CD4-positive, alpha-beta T cell treated with Interleukin-4 for 1 hour (primary cell): ENCODE measurements around the gene CCDC43.
"Not testable (repeated sequence)": the region's sequence is repeated elsewhere in the genome, so short reads cannot be mapped to it uniquely, and the experiment has no call there.

Experiments
- DNase-seq, 2 donors: peaks; one replicate each; pipeline ENCODE4 v3.0.0-alpha.2; 2020 to 2022

CCDC43 gene, protein sequence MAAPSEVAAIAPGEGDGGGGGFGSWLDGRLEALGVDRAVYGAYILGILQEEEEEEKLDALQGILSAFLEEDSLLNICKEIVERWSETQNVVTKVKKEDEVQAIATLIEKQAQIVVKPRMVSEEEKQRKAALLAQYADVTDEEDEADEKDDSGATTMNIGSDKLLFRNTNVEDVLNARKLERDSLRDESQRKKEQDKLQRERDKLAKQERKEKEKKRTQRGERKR

DNA sequence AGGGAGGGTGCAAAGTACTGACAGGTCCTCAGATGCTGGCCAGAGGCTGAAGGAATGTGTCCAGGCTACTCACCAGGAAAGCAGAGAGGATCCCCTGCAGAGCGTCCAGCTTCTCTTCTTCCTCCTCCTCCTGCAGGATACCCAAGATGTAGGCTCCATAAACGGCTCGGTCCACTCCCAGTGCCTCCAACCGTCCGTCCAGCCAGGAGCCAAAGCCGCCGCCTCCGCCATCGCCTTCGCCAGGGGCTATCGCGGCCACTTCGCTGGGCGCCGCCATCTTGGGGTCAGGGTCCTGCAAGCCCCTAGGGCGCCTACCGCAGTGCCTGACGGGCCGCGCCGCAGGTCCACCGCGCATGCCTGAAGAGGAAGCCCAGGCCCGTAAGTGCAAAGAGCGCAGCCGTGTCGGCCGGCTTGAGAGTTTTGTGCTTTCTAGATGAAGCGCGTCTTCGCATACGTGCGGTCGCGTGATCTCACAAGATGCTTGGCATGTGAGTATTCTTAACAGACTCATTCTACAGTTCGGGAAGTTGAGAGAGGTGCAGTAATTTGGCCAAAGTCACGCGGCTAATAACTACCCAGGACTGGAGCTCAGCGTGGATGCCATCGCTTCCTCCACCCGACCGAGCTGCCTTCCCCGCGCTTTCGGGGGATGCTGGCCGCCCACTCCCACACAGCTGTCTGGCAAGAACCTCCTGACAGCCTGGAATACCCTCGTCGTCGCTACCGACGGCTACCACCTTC, at the start of gene CCDC43:
TSS of gene CCDC43 (minus strand) at position 300 of the 741 bp plus-strand sequence. CDS start at position 277, 23 bp downstream.
- DNase-seq, result peak; percentile 92 to 93

DNA sequence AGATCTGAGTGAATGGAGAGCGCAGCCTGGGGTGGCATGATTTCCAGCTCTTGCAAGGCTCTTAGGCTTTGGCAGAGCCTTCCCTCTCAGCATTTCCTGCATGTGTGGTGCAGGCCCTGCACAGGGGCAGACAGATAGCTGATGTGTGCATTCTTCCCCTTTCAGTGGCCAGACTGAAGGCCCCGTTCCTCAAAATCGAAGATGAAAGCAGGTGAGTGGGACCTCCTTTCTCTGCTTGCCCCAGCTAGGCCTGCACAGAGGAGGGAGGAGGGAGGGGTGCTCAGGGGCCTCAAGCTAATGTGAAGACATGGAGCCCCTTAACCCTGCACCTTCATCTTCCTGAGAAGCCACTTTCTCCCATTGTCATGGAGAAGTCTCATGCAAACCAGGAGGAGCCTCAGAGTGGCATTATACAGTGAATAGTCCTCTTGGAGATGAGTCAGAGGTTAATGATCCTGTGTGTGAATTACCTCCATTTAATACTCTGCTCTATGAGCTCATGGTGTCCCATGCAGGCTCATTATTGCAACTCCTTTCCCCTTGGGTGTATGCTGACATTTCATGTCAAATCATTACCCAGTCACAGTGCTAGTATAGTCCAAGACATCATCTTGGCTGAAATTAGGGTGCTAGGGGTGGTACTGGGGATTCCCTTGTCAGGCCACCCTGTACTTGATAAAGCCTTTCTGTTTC, 48.8 kb upstream of the CCDC43 start:
- DNase-seq, result no peak

DNA sequence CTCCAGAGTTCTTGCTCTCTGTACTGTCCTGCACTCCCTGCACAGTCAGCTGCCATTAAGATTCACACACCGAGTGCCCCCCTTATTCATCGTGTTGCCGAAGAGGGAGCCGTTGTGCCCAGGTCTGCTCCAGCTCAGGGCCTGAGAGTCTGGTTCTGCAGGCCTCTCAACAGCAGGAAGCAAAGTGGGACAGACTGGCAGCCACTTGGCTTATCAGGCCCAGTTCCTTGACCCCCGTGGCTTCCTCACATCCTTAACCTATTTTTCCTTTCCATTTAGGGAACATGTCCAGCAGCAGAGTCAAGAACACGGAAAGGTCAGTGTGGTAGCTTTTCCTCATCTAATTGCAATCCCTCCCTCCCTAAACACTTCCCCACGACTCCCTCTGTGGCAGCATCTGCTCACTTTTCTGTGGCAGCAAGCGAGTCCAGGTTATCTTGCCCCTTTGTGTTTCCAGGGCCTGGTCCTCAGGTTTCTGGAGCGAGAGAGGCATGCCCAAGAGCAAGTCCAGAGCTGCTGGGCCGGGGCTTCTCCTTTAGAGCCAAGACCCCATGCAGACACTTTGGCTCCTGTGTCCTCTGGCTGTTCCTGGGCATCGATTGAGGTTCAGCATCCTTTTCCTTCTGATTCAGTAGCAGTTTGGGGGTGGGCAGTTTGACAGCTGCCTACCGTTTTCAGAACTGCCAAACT, 47.1 kb upstream of the CCDC43 start:
- DNase-seq, result no peak

DNA sequence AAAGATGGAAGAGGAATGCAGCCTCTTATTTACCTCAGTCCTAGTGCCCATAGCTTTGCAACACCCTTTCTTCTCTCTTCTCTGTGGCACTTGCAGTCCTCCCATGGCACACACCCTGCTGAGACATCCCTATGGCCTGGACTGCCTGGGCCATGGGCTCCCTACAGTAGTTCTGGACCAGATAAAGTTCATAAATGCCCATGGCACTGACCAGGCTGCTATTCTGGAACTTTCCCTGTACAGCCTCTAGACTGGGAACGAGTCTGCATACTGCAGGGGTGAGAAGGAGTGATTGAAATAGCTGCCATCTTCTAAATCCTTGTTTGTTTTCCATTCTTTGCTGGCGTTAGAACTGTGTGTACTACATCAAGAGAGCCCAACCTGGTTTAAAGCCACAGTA, 44.7 kb upstream of the CCDC43 start:
- DNase-seq, result no peak

DNA sequence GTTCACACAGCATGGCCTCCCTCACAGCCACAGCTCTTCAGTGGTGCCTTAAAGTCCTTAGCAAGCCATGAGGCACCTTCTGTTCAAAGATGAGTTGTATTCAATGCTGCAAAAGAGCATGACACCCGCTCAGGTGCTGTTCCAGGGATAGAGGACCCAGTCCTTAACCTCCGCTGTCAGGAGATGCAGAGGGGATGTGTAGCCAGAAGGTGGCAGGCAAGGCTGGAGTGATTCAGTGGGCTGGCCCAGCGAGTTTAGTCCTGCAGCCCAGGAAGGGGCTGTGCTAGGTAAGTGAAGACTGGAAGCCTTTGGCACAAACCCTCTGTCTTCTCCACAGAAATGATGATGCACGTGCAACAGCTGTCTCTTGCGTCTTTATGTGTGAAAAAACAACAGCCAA, 44.2 kb upstream of the CCDC43 start:
- no peak for DNase-seq

DNA sequence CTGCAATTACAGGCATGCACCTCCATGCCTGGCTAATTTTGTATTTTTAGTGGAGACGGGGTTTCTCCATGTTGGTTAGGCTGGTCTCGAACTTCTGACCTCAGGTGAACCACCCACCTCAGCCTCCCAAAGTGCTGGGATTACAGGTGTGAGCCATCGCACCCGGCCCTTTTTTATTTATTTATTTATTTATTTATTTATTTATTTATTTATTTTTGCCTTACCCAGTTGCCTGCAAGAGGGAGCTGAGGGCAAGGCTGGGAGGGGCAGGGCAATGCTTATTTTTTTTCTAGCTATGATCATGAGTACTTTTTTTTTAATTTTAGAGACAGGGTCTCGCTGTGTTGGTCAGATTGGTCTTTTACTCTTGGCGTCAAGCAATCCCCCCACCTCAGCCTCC, 36.5 kb upstream of the CCDC43 start:
- DNase-seq, result not testable (repeated sequence)

DNA sequence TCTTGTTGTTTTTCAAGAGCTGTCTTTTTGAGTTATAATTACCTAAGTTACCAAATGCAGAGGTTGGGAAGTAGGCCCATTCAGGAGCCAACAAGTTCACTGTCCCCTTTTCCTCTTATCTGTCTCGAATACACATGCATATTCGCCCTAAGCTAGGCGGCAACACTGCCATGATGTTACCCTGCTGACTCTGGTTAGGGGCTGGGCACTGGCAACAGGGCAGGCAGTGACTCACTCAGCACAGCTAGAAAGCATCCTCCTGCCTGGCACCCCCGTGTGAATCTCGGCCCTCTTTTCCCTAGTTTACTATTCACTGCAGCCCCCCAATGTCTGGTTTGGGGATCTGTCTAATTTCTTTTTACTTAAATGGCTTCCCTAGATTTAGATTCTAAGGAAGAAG, 32.7 kb upstream of the CCDC43 start:
- DNase-seq, result no peak

DNA sequence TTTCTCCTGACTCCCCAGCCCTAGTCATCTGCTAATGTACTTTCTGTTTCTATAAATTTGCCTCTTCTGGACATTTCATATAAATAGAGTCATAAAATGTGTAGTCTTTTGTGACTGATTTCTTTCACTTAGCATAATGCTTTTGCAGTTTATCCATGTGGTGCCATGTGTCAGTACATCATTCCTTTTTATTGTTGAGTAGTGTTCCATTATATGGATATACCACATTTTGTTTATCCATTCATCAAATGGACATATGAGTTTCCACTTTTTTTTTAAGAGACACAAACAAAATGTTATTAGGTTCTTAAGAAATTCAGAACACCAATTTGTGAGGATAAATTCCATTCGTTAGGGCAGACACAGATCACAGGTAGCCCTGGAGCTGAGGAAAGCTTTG, 29.9 kb upstream of the CCDC43 start:
- no peak for DNase-seq

DNA sequence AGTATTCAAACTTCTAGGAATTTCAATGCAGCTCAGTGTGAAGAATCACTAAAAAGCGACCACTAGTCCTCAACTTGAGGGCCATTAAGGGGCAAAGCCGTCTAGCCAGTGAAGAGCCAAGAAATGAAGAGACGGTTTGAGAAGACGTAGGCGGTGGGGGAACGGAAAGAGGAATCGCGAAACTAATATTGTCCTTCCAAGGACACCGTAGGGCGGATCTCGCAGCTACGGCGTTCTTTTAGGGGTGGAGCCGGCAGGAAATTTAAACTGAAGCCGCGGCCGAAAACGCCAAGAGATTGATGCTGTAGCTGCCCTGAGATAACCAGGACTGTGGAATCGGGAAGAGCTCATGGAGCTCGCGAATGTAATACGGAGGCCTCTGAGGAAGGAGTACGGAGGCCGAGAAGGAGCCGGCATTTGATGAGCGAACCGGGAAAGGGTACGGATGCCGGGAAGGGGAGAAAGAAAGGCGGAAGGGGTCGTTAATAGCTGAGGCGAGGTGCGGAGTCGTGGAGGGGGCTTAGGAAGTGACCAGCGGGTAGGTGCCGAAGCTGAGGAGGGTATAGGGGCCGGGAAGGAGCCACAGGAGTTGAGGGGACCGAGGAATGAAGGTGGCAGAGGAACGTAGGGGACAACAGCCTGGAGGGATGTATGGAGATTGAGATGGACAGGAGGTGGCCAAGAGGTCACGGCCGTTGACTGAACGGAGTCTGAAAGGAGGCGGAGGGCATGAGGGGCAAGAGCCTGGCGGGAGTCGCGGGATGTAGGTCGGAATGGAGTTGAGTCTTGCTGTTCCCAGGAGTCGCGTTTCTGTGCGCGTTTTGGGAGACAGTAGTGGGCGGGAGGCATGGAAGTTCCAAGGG, 19.1 kb upstream of the CCDC43 start, which contains the start of gene DBF4B:
TSS of gene DBF4B (plus strand) at position 265 of the 863 bp plus-strand sequence. CDS start at position 421, 156 bp downstream.
- peak; percentile 87 to 92 for DNase-seq

DNA sequence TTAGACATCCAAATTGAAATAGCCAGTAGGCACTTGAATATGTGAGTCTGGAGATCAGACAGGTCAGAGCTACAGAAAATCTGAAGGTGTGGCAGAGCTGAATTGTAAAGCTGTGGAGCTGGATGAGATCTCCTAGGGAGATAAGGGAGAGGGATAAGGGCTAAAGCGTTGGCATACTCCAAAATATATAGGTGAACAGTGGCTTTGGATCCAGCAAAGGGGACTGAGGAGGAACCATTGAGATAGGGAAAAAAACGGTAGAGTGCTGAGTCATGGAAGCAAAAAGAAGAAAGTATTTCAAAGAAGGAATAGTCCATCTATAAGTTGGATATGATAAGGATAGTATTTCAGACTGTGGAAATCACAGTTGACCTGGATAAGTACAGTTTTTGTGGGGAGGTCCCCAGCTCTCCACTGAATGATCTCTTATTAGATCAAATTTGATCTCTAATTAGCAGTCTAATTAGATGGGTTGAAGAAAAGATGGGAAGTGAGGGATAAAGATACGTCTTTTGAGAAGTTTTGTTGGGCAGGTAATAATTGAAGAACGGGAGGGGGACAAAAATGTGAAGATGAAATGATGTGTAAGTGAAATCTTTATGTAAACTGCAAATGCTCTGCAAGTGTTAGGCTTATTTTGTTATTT, 18.3 kb upstream of the CCDC43 start:
- DNase-seq, result no peak

DNA sequence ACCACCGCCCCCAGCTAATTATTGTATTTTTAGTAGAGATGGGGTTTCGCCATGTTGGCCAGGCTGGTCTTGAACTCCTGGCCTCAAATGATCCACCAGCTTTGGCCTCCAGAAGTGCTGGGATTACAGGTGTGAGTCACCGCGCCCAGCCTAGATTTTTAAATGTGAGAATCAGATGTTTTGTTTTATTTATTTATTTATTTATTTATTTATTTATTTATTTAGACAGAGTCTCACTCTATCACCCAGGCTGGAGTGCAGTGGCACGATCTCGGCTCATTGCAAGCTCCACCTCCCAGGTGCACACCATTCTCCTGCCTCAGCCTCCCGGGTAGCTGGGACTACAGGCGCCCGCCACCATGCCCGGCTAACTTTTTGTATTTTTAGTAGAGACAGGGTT, 10.7 kb upstream of the CCDC43 start:
- not testable (repeated sequence) for DNase-seq

DNA sequence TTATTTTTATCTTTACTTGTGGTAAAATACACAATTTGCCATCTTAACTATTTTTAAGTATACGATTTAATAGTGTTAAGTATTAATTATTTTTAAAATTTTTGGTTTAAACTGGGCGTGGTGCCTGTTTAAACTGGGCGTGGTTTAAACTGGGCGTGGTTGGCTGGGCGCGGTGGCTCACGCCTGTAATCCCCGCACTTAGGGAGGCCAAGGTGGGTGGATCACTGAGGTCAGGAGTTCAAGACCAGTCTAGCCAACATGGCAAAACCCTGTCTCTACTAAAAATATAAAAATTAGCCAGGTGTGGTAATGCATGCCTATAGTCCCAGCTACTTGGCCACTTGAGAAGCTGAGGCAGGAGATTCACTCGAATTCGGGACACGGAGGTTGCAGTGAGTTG, 4.0 kb upstream of the CCDC43 start:
- DNase-seq, result no peak

DNA sequence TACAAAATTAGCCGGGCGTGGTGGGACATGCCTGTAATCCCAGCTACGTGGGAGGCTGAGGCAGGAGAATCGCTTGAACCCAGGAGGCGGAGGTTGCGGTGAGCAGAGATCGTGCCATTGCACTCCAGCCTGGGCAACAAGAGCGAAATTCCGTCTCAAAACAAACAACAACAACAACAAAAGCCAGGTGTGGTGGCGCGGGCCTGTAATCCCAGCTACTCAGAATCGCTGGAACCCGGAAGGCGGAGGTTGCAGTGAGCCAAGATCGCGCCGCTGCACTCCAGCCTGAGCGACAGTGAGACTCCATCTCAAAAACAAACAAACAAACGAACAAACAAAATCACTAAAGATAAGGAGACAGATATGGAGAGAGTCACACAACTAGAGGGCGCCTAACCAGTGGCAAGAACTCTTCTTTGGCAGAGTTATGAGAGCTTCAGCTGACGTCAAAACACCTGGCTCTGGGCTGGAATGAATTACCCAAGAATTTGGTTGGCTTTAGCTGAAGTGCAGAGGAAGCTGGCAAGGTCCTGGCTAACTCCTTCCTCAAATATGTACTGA, 1.2 kb upstream of the CCDC43 start:
- peak; percentile 25 to 29 for DNase-seq

DNA sequence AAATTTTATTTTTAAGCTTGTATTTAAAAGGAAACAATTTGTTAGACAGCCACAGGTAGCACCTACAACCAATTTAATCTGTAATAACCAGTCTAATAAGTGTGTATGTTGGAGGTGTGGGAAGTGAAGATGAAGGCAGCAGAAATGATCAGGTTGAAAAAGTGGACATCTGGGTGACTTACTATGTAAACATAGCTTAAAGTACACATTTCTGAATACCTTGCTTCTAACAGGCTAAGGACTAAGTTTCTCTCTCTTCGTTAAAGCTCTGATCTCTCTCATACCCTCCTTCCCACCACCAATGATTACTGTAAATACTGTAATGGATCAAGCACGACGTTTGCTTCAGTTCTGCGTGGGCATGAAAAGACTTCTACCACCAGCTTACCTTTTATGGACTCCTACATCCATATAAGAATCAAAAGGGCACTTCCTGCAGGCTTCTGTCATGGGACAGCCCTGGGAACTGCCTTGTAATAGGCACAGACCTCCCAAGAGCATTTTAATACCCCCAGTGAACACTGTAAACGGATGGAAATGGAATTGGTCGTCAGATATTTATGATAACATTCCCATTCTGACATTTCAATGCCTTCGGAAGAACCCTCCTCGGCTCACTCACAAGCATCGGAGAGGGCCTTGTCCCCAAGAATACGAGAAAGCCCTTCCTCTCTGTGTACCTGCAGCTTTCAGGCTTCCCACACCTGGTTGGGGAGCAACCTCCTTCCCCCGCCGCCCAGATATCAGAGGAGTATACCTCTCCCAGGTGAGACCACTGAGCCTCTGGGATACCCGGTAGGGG, 700 bp downstream of the CCDC43 start:
- DNase-seq, result no peak

DNA sequence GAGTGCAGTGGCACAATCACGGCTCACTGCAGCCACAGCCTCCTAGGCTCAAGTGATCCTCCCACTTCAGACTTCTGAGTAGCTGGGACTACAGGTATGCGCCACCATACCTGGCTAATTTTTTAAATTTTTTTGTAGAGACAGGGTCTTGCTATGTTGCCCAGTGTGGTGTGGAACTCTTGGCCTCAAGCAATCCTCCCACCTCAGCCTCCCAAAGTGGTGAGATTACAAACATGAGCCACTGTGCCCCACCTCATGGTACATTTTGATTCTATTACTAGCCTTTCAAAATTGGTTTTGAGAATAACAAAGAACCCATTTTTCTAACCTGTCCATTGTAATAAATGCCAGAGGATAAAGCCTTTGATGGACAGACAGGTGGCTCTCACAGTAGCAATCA, 1.4 kb downstream of the CCDC43 start:
- DNase-seq, result no peak

DNA sequence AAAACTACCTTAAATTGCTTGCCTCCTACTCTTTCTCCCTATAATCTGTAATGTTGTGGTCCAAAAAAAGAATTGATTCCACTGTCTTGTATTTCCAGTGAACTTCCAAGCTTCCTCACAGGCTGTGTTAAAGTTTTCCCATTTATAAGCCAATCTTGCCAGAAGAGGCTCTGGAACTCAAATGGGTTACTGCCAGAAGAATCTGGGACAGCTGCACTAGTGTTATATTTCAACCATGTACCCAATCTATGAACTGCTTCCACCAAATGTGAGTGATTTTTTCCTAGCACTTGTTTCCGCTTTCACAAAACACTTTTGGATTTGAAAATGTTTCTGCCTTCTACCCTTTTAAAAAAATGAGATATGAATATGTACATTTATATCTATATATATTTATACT, 1.8 kb downstream of the CCDC43 start:
- DNase-seq, result no peak

DNA sequence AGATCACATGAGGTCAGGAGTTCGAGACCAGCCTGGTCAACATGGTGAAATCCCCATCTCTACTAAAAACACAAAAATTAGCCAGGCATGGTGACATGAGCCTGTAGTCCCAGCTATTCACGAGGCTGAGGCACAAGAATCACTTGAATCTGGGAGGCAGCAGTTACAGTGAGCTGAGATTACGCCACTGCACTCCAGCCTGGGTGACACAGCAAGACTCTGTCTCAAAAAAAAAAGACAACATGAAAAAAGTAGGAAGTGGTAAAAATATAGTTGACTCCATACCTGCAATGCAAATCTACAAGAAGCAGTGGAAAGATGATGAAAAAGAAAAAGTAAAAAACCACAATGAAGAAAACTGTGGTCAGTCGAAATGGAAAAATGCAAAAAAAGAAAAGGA, 6.3 kb downstream of the CCDC43 start:
- peak in 1 of 2 donors; percentile 13 for DNase-seq

DNA sequence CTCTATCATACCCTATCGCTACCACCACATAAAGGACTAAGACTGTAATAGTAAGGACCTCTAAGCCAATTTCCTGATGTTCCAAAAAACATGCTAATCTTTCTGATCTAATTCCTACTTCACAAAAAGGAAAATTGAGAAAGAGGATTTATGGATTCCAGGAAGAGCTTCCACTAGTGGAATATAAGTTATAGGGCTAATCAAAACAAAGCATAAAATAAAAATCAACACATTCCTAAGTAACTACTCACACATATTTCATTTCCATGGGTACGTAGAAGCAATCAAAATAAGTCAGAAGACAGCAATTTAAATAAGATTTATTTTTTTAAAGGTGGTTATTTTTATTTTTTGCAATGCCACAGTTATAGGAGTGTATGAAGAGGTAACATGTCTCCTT, 12.4 kb downstream of the CCDC43 start:
- no peak for DNase-seq

DNA sequence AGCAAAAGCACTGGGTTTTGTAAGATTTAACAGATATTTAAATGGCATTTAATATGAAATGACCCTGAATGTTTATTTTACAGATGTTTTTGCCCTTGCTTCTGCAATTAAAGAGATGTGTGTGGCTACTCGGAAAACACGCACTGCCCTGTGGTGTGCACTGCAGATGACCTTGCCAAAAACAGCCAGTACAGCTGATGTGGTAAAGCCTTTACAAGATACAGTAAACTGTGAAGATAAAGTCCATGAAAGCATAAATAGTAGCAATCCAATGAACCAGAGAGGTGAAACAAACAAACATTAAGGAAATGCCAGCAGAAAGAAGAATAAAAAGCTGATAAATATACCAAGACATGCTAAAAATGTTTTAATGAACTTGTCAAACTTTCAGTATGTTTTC, 15.7 kb downstream of the CCDC43 start:
- DNase-seq, result no peak

DNA sequence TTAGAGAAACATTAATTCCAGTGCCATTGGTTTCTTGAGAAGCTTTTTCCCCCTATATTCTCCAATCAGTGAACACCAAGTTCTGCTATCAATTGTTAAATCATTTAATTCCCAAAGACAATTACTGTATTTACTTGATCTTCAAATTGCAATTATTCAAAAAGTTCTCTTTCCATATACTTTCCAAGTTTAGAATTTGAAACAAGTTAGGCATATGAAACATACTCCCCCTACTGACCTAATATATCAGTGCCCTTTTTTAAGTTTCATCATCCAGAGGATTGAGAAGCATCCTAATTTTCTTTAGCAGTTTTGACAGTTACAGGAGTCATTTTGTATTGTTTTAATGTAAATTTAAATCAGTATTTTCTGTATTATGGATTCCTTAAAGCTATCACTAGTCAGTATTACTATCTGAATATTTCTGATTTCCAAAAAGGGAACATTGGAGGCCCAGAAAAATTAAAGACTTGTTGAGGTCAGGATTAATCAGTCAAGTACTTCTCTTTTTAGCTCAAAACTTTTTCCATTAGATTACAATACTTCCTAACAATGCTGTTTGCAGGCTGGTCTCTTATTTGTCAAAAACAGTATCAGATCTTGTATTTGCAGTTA, 17.0 kb downstream of the CCDC43 start:
- DNase-seq, result peak in 1 of 2 donors; percentile 10
